H9 (cell line): Measurements from ENCODE around the gene RAB15. TPM values are rescaled to one million over a fixed set of nuclear protein-coding genes. Genes with fewer than 3 reads are reported as not detected.

ENCODE experiments used
- DNase-seq: peaks from one replicate; pipeline ENCODE4 v3.0.0-alpha.2; 2017
- H2AFZ ChIP-seq: one replicate; pipeline ENCODE4 v1.6.1; 2013; ENCODE audit warnings: mild to moderate bottlenecking, low read length, control low read depth, moderate library complexity
- H2AK5ac ChIP-seq: 2 replicates; pipeline ENCODE4 v1.6.1; 2013; ENCODE audit warnings: low read length, control low read depth, mixed read lengths; ENCODE audit not compliant: insufficient read length
- H2BK120ac ChIP-seq: one replicate; pipeline ENCODE4 v1.6.1; 2013; ENCODE audit warnings: low read depth, mild to moderate bottlenecking, low read length, control low read depth, inconsistent platforms; ENCODE audit not compliant: poor library complexity, severe bottlenecking
- H2BK12ac ChIP-seq: 2 replicates; pipeline ENCODE4 v1.6.1; 2013; ENCODE audit warnings: low read length, control low read depth, mixed read lengths, low read depth; ENCODE audit not compliant: insufficient read length
- H2BK15ac ChIP-seq: 2 replicates; pipeline ENCODE4 v1.6.1; 2013; ENCODE audit warnings: low read depth, low read length, control low read depth
- H2BK20ac ChIP-seq: one replicate; pipeline ENCODE4 v1.6.1; 2013; ENCODE audit warnings: low read depth, mild to moderate bottlenecking, low read length, control low read depth, inconsistent platforms; ENCODE audit not compliant: poor library complexity, severe bottlenecking
- H2BK5ac ChIP-seq: 2 replicates; pipeline ENCODE4 v1.6.1; 2013; ENCODE audit warnings: low read length, control low read depth, mixed read lengths; ENCODE audit not compliant: insufficient read length
- H3K14ac ChIP-seq: 2 replicates; pipeline ENCODE4 v1.6.1; 2013; ENCODE audit warnings: low read length, control low read depth; ENCODE audit not compliant: insufficient read depth
- H3K18ac ChIP-seq: 2 replicates; pipeline ENCODE4 v1.6.1; 2013; ENCODE audit warnings: low read depth, mild to moderate bottlenecking, mixed read lengths, low read length, control low read depth; ENCODE audit not compliant: insufficient read length
- H3K23ac ChIP-seq: 2 replicates; pipeline ENCODE4 v1.6.1; 2013; ENCODE audit warnings: low read length, control low read depth, mixed read lengths, low read depth; ENCODE audit not compliant: insufficient read length
- H3K23me2 ChIP-seq: 2 replicates; pipeline ENCODE4 v1.6.1; 2013; ENCODE audit warnings: low read depth, mild to moderate bottlenecking, mixed read lengths, low read length, control low read depth; ENCODE audit not compliant: insufficient read length, poor library complexity, severe bottlenecking
- H3K27ac ChIP-seq: 2 replicates; pipeline ENCODE4 v1.5.1; 2013; ENCODE audit warnings: low read length, control low read depth, mixed read lengths, low read depth; ENCODE audit not compliant: insufficient read length
- H3K27me3 ChIP-seq: 2 replicates; pipeline ENCODE4 v1.6.1; 2013; ENCODE audit warnings: low read length, control low read depth, inconsistent platforms; ENCODE audit not compliant: insufficient read depth
- H3K4ac ChIP-seq: 2 replicates; pipeline ENCODE4 v1.6.1; 2013; ENCODE audit warnings: low read depth, mild to moderate bottlenecking, control low read depth, inconsistent platforms, low read length, moderate library complexity
- H3K4me1 ChIP-seq: 2 replicates; pipeline ENCODE4 v1.6.1; 2013; ENCODE audit warnings: low read length, control low read depth, inconsistent platforms; ENCODE audit not compliant: insufficient read depth
- H3K4me2 ChIP-seq: 2 replicates; pipeline ENCODE4 v1.6.1; 2013; ENCODE audit warnings: low read length, control low read depth, mixed read lengths; ENCODE audit not compliant: insufficient read length, insufficient read depth
- H3K56ac ChIP-seq: 2 replicates; pipeline ENCODE4 v1.6.1; 2013; ENCODE audit warnings: low read depth, mild to moderate bottlenecking, mixed read lengths, low read length, control low read depth; ENCODE audit not compliant: insufficient read length
- H3K79me1 ChIP-seq: 2 replicates; pipeline ENCODE4 v1.6.1; 2013; ENCODE audit warnings: low read depth, mild to moderate bottlenecking, moderate library complexity, low read length, control low read depth, inconsistent platforms; ENCODE audit not compliant: insufficient read depth, poor library complexity, severe bottlenecking
- H3K79me2 ChIP-seq: 2 replicates; pipeline ENCODE4 v1.6.1; 2013; ENCODE audit warnings: low read length, control low read depth, inconsistent platforms; ENCODE audit not compliant: insufficient read depth
- H3K9ac ChIP-seq: 2 replicates; pipeline ENCODE4 v1.6.1; 2013; ENCODE audit warnings: low read length, control low read depth, mixed read lengths; ENCODE audit not compliant: insufficient read length; ENCODE audit errors: extremely low read depth
- H3K9me3 ChIP-seq: one replicate; pipeline ENCODE4 v1.6.1; 2013; ENCODE audit warnings: low read depth, low read length, inconsistent platforms; ENCODE audit not compliant: control insufficient read depth
- H3T11ph ChIP-seq: one replicate; pipeline ENCODE4 v1.6.1; 2013; ENCODE audit warnings: mild to moderate bottlenecking, low read length, control low read depth, inconsistent platforms
- H4K20me1 ChIP-seq: one replicate; pipeline ENCODE4 v1.6.1; 2013; ENCODE audit not compliant: control insufficient read depth, insufficient read length, insufficient read depth
- H4K5ac ChIP-seq: 2 replicates; pipeline ENCODE4 v1.6.1; 2013; ENCODE audit warnings: low read depth, mild to moderate bottlenecking, mixed read lengths, low read length, control low read depth; ENCODE audit not compliant: insufficient read length
- H4K8ac ChIP-seq: replicated peaks from 2 replicates; pipeline ENCODE4 v1.6.1; 2013; ENCODE audit warnings: low read length, control low read depth, mixed read lengths, low read depth; ENCODE audit not compliant: insufficient read length
- H4K91ac ChIP-seq: 2 replicates; pipeline ENCODE4 v1.6.1; 2013; ENCODE audit warnings: low read depth, mild to moderate bottlenecking, moderate library complexity, mixed read lengths, low read length, control low read depth; ENCODE audit not compliant: insufficient read length
- H3K27ac Mint-ChIP-seq, 3 experiments: 2 replicates in 2 of 3; 3 replicates in 1 of 3; pipeline ENCODE4 v1.8.0; 2020 to 2021; ENCODE audit warnings: mixed read lengths in 3 of 3, mild to moderate bottlenecking in 1 of 3, moderate library complexity in 1 of 3
- H3K27me3 Mint-ChIP-seq: 2 replicates; pipeline ENCODE4 v1.8.0; 2021; ENCODE audit warnings: low read depth, mild to moderate bottlenecking, moderate library complexity, mixed read lengths
- H3K36me3 Mint-ChIP-seq, 3 experiments: 2 replicates in 2 of 3; 3 replicates in 1 of 3; pipeline ENCODE4 v1.8.0; 2020 to 2021; ENCODE audit warnings: low read depth in 3 of 3, mixed read lengths in 3 of 3; ENCODE audit not compliant: insufficient read depth in 1 of 3
- H3K4me1 Mint-ChIP-seq, 2 experiments: 2 replicates each; pipeline ENCODE4 v1.8.0; 2020; ENCODE audit warnings: mixed read lengths in 2 of 2
- H3K4me3 Mint-ChIP-seq, 2 experiments: 2 replicates in 1 of 2; 3 replicates in 1 of 2; pipeline ENCODE4 v1.8.0; 2020 to 2021; ENCODE audit warnings: mild to moderate bottlenecking in 2 of 2, mixed read lengths in 2 of 2, moderate library complexity in 1 of 2
- H3K9me3 Mint-ChIP-seq, 2 experiments: 2 replicates in 1 of 2; 3 replicates in 1 of 2; pipeline ENCODE4 v1.8.0; 2020; ENCODE audit warnings: mild to moderate bottlenecking in 2 of 2, mixed read lengths in 2 of 2, moderate library complexity in 1 of 2
- WGBS: extraction: QIAGEN DNeasy Blood & Tissue Kit; methylation state at CpG from one replicate; pipeline ENCODE4 v1.1.7; 2013; ENCODE audit warnings: missing lambda C conversion rate, low lambda C conversion rate, mixed read lengths; ENCODE audit not compliant: insufficient read length; ENCODE audit errors: extremely low coverage; 5-methylcytosine and 5-hydroxymethylcytosine counted together
- total RNA-seq: library from RNA; stranded (reverse); gene quantifications from 2 replicates; pipeline ENCODE4 v1.2.1, GENCODE V29; 2021
- TF ChIP-seq, protein P1 (sequence below): fragments of 200-600 bp; sonication (generic); conservative IDR thresholded peaks from 3 replicates; pipeline ENCODE4 v1.8.0; 2021; ENCODE audit warnings: antibody characterized with exemption, mild to moderate bottlenecking

The RAB15 gene
- total RNA-seq, 1 experiment from 2014 or later: 54.3 TPM

GRCh38 chr14:64906022-64906421, 66.1 kb downstream of the RAB15 start:
- Mint-ChIP-seq H3K27me3 (peaks cover 1% of the 10 kb centered on the region; the same call in 1 of the 2 replicates), H3K36me3 (no peaks in the 10 kb centered on the region), H3K9me3 (no peaks in the 10 kb centered on the region; a peak in 1 of 5 replicates), H3K4me3 (no peak overlapping the region), H3K27ac (no peak overlapping the region), H3K4me1 (no peaks in the 10 kb centered on the region)
- Histone ChIP-seq H4K8ac (no peak overlapping the region), H3K14ac (no peak overlapping the region), H3K9me3 (no peaks in the 10 kb centered on the region), H4K5ac (no peak overlapping the region), H2AFZ (no peak overlapping the region), H3K27me3 (no peaks in the 10 kb centered on the region), H3T11ph (no peak overlapping the region), H3K23ac (no peak overlapping the region), H3K4me1 (no peaks in the 10 kb centered on the region), H4K91ac (no peak overlapping the region), H3K56ac (no peak overlapping the region), H3K79me2 (no peaks in the 10 kb centered on the region), H2BK120ac (no peak overlapping the region), H3K18ac (no peak overlapping the region), H4K20me1 (no peaks in the 10 kb centered on the region), H3K9ac (no peak overlapping the region), H3K4me2 (no peak overlapping the region), H3K4ac (no peak overlapping the region), H2BK5ac (no peak overlapping the region), H2AK5ac (no peak overlapping the region), H2BK12ac (no peak overlapping the region), H3K23me2 (no peaks in the 10 kb centered on the region), H3K27ac (no peak overlapping the region), H2BK15ac (no peak overlapping the region), H2BK20ac (no peak overlapping the region), H3K79me1 (no peaks in the 10 kb centered on the region)
- DNase-seq: no peak
- TF ChIP-seq, protein P1, sequence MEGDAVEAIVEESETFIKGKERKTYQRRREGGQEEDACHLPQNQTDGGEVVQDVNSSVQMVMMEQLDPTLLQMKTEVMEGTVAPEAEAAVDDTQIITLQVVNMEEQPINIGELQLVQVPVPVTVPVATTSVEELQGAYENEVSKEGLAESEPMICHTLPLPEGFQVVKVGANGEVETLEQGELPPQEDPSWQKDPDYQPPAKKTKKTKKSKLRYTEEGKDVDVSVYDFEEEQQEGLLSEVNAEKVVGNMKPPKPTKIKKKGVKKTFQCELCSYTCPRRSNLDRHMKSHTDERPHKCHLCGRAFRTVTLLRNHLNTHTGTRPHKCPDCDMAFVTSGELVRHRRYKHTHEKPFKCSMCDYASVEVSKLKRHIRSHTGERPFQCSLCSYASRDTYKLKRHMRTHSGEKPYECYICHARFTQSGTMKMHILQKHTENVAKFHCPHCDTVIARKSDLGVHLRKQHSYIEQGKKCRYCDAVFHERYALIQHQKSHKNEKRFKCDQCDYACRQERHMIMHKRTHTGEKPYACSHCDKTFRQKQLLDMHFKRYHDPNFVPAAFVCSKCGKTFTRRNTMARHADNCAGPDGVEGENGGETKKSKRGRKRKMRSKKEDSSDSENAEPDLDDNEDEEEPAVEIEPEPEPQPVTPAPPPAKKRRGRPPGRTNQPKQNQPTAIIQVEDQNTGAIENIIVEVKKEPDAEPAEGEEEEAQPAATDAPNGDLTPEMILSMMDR: no peak
- WGBS: no CpG with 5 or more reads among the region's 6 CpGs
